Measurements from ENCODE around the gene VPS8.
"Not testable (repeated sequence)": the region's sequence is repeated elsewhere in the genome, so short reads cannot be mapped to it uniquely, and the experiment has no call there.

VPS8 gene

GRCh38 chr3:184914628-184915027 is 102.7 kb downstream of the VPS8 start:
- DNase-seq (ENCODE audit: low spot score) = no peak

DNA sequence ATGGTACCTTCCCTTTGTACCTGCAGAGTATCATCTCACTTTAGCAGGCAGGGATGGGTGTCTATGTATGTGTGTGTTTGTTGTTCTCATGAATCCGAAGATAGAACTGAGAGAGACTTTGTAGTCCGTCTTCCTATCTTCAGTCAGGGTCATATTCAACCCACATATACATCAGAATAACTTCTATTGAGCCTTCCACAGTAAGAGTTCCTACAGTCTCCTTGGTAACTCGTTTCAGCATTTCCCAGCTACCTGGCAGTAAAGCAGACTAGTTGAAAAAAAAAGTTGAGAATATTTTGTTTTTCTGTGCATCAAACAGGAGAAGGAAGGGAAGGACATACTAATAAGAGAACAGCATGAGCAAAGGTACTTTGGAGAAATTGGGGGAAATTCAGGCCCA is 106.8 kb downstream of the VPS8 start:
- DNase-seq (ENCODE audit: low spot score) = no peak

DNA sequence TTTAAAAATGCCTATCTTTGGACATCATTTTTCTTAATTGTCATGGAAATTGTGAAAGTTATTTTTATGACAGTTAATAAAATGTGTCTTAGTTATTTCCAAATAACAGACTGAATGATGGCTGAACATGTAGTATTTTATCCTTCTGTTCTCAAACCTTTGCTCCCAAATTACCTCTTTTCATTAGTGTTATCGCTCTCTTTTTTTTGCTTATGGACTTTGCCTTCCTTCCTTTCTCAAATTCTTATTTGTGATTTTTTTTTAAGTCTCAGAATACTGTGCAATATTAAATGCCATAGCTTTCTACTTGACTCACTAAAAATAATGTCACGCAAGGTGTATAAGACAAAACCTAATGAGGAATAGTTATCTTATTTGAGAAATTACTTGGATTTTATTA is 107.7 kb downstream of the VPS8 start:
- DNase-seq (ENCODE audit: low spot score) = no peak

- DNase-seq (ENCODE audit: low spot score) = no peak
Observed at GRCh38 chr3:184924547-184924946, 112.6 kb downstream of the VPS8 start.

DNA sequence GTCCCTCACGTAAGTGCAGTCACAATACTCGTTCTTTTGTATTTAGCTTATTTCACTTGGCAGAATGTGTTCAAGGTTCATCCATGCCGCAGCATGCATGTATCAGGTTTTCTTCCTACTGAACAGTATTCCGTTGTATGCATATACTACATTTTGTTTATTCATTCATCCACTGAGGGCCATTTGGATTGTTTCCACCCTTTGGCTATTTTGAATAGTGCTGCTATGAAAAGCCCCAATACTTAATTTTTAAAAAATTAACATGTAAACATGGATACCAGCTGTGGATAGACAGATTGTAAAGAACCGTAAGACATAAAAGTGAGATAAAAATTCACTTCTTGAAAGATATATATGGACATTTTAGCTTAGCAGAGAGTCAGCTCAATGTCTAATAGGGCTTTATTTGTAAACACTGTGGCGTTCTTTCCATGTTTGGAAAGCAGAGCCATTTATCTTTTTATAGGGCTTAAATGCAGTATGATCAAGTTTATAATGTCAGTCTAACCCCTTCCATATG is 115.9 kb downstream of the VPS8 start:
- no peak for DNase-seq (ENCODE audit: low spot score)

- DNase-seq (ENCODE audit: low spot score) = no peak
Observed at GRCh38 chr3:184932777-184933176, 120.8 kb downstream of the VPS8 start.

- no peak for DNase-seq (ENCODE audit: low spot score)
Observed at GRCh38 chr3:184937611-184938010, 125.6 kb downstream of the VPS8 start.

GRCh38 chr3:184941408-184941807 is 129.4 kb downstream of the VPS8 start:
- no peak for DNase-seq (ENCODE audit: low spot score)

DNA sequence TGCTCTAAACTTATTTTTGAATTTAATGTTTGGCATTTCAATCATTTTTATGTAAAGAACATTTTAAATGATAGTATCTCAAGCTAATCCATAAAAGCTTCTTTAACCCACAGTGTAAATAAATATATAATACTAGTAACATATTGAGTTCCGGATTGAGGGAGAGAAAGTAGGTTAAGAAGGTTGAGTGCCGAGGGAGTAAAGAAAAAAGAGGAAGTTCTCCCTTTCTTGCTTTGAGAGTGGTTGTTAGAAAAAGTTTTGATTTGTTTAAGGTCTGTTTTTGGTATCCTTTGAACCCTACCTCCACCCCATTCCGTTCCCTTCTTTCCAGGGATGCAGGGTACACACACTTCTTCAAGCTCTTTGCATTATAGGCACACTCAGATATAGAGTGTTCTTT is 130.8 kb downstream of the VPS8 start:
- DNase-seq (ENCODE audit: low spot score) = no peak

DNA sequence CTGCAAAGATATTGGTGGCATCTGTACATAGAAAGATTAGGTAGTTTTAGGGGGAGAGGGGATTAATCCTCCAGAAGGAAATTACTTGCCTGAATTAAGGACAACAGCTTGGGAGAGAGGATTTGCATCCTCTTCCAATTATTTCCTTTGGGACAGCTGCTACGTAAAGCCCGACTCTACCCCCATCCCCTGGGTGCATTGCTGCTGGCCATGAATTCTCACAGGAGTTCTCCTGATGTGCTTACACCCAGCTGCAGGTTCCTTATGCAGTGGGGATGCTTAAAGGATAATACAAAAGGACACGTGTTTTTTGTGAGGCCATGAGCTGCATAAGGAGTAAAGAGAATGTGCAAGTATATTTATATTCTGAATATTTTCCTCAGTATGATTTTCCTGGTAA is 132.3 kb downstream of the VPS8 start:
- DNase-seq (ENCODE audit: low spot score) = no peak

DNA sequence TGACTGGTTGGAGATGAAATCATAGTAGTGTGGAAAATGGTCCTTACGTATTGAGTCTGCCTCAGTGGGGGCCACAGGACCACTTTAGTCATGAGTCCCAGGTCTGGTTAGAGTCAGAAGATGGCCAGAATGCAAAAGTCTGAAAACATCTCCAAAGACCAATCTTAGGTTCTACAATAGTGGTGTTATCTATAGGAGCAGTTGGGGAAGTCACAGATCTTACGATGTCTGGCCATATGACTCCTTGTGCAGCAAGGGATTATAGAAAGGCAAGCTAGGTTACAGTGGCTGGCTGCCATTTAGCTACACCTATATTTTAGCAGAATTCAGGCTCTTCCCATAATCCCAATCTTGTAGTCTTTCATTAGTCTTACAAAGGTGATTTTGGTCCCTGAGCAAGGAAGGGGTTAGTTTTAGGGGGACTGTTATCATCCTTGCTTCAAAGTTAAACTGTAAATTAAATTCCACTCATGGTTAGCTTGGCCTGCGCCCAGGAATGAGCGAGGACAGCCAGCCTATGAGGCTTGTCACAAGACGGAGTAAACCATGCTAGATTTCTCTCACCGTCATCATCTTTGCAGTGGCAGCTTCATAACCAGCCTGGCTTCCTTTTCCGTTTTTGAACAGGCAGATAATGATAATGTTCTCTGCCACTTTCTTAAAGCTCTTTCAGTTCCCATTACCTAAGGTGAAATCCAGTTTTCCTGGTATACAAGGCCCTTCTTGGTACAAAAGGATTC is 134.1 kb downstream of the VPS8 start:
- DNase-seq (ENCODE audit: low spot score) = no peak

- DNase-seq (ENCODE audit: low spot score) = no peak
Observed at GRCh38 chr3:184946917-184947316, 135.0 kb downstream of the VPS8 start.

DNA sequence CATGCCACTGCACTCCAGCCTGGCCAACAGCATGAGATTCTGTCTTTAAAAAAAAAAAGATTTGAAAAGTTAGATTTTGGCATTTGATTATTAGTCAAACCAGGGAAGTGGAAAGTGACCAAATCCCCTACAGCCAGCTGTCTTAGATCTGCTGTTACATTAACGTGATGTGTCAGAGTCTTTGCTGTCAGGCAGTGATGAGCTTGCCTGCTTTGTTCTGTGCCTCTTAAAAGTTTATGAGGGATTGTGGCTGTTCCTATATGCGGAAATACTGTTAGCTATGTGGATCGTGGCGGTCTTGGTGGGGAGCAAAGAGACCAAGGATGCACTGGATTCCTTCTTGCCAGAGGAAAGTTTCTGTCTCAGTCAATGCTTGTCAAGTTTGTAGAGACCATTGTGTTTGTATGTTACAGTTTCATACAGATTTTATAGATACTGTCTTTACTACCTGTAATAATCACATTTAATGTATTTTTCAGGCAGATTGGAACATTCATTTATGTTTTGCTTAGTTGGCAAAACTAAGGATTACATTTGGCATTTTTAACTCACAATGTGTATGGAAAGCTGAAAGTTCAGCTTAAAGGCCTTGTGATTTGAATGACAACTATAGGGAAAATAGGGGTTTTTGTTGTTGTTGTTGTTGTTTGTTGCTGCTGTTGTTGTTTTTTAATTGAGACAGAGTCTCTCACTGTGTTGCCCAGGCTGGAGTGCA is 137.4 kb downstream of the VPS8 start:
- DNase-seq (ENCODE audit: low spot score) = no peak

- not testable (repeated sequence) for DNase-seq (ENCODE audit: low spot score)
Observed at GRCh38 chr3:184950816-184951215, 138.8 kb downstream of the VPS8 start.

GRCh38 chr3:184952671-184953070 is 140.7 kb downstream of the VPS8 start:
- peak; percentile 9 for DNase-seq (ENCODE audit: low spot score)

DNA sequence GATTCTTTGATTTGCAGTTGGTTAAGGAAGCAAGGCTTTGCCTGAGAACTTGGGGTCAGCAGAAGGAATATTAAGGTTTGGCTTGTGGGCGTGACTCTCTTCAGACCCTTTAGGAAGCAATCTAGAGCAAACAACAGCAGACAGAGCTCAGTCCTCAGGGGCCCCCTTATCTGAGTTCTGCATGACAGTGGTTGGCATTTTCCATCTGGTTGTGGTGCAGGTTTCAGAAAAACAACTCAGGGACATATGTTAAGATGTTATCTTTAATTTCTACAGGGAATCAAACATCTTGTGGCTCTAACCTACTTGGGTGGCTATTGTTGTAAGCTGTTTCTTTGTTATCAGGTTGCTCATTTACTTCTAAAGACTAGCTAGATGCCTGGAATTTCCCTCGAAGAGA is 141.4 kb downstream of the VPS8 start:
- DNase-seq (ENCODE audit: low spot score) = no peak

GRCh38 chr3:184954251-184954650 is 142.3 kb downstream of the VPS8 start:
- DNase-seq (ENCODE audit: low spot score) = no peak

- DNase-seq (ENCODE audit: low spot score) = not testable (repeated sequence)
Observed at GRCh38 chr3:184954851-184955250, 142.9 kb downstream of the VPS8 start.

DNA sequence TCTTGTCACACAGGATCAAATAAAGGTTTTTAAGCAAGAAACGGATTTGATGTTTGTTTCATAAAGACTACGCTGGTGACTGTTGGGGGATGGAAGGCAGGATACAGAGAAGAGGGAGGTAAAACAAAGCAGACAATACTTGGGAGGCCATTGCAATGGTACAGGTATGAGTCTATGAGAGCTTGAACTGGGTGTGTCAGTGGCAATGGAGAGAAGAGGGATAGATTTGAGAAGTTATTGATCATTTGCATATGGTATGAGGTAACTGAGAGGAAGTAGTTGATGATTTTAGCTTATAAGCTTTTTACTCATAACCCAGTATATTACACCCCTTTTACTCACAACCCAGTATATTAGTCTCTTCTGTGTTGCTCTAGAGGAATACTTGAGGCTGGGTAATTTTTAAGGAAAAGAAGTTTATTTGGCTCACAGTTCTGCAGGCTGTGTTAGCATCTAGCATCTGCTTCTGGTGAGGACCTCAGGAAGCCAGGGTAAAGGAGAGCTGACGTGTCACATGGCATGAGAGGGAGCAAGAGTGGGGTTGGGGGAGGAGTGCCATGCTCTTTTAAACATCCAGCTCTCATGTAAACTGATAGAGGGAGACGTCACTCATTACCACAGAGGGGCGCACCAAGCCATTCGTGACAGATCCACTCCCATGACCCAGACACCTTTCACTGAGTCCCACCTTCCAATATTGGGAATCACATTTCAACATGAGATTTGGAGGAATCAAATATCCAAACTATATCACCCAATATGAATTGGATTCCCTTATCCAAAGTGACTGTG is 153.9 kb downstream of the VPS8 start:
- DNase-seq (ENCODE audit: low spot score) = no peak

- no peak for DNase-seq (ENCODE audit: low spot score)
Observed at GRCh38 chr3:184968115-184968514, 156.1 kb downstream of the VPS8 start.

DNA sequence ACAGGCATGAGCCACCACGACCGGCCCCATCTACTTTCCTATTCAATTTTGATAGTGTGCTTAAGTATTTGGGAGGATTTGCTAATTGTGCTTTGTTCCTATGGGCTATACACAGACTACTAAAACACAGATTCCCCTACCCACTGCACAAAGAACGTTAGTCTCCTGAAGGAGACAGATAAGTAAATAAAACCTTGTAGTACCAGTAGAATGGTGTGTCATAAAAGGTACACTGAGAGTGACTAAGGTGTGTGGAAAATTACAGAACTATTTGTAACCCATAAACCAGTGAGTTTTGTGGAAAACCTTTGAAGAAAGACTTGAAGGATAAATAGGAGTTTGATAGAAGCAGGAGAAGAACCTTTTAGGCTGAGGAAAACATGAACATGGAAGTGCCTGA is 158.2 kb downstream of the VPS8 start:
- no peak for DNase-seq (ENCODE audit: low spot score)

DNA sequence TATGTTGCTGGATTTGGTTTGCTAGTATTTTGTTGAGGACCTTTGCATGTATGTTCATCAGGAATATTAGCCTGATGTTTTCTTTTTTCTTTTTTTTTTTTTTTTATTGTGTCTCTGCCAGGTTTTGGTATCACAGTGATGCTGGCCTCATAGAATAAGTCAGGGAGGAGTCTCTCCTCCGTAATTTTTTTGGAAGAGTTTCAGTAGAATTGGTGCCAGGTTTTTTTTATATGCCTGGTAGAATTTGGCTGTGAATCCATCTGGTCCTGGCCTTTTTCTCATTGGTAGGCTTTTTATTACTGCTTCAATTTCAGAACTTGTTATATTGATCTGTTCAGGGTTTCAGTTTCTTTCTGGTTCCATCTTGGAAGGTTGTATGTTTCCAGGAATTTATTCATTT is 165.8 kb downstream of the VPS8 start:
- no peak for DNase-seq (ENCODE audit: low spot score)

DNA sequence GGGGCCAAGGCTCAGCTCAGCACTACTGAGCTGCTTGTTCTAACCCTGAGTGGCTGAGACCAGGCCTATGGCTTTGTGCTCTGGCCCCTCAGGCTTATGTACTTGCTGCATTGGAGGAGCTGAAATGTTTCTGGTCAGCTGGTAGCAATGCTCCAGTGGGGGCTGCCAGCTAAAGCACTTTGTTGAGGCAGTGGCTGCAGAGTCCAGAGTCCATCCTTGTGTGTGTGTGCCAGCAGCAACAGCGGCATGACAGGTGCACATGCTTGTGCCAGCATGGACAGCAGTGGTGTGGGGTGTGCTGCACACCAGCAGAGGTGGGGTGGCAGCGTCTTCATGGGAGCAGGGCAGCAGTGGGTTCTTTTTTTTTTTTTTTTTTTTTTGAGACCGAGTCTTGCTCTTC is 169.1 kb downstream of the VPS8 start:
- DNase-seq (ENCODE audit: low spot score) = no peak
